Lower lobe of right lung (tissue), 2 donors: Measurements from ENCODE around the gene SLC7A1. TPM values are rescaled to one million over a fixed set of nuclear protein-coding genes. Genes with fewer than 3 reads are reported as not detected.

Experiments
- ATAC-seq, 2 donors: fragments of 200-7000 bp; cut with Tn5 transposase; one replicate each; pipeline ENCODE4 v1.9.1; 2020 to 2022; ENCODE audit warnings: mild to moderate bottlenecking in 2 of 2, moderate library complexity in 2 of 2
- DNase-seq: peaks from one replicate; pipeline ENCODE4 v3.0.0-alpha.2; 2020
- H3K27ac ChIP-seq: fragments of 200-600 bp; one replicate; pipeline ENCODE4 v1.8.0; 2022
- H3K27me3 ChIP-seq: fragments of 200-600 bp; one replicate; pipeline ENCODE4 v1.8.0; 2022; ENCODE audit warnings: low read depth
- H3K36me3 ChIP-seq: fragments of 200-600 bp; one replicate; pipeline ENCODE4 v1.8.0; 2022; ENCODE audit warnings: mild to moderate bottlenecking
- H3K4me1 ChIP-seq: fragments of 200-600 bp; one replicate; pipeline ENCODE4 v1.8.0; 2022
- H3K4me3 ChIP-seq: fragments of 200-600 bp; one replicate; pipeline ENCODE4 v1.8.0; 2022; ENCODE audit warnings: mild to moderate bottlenecking
- H3K9me3 ChIP-seq: fragments of 200-600 bp; one replicate; pipeline ENCODE4 v1.8.0; 2022
- CTCF ChIP-seq: fragments of 200-600 bp; IDR thresholded peaks from one replicate; pipeline ENCODE4 v1.8.0; 2022; ENCODE audit warnings: antibody characterized with exemption, mild to moderate bottlenecking
- intact Hi-C: fragments of 100-400 bp; cut with DNase I; formaldehyde crosslinking; loops from one replicate; pipeline ENCODE4 v1.11.0; 2022
- total RNA-seq: library from RNA; stranded (reverse); fragmentation: NEBNext Ultra II Directional; extraction: Animal tissue kit (Norgen Biotek cat#: 25700); gene quantifications from one replicate; pipeline ENCODE4 v1.2.1, GENCODE V29; 2021
- donor health status: DM: no; HTN: yes; CAD: no; lungs with severe emphysema.

The SLC7A1 gene
- total RNA-seq, 1 donor from 2014 or later: 19.2 TPM

DNA sequence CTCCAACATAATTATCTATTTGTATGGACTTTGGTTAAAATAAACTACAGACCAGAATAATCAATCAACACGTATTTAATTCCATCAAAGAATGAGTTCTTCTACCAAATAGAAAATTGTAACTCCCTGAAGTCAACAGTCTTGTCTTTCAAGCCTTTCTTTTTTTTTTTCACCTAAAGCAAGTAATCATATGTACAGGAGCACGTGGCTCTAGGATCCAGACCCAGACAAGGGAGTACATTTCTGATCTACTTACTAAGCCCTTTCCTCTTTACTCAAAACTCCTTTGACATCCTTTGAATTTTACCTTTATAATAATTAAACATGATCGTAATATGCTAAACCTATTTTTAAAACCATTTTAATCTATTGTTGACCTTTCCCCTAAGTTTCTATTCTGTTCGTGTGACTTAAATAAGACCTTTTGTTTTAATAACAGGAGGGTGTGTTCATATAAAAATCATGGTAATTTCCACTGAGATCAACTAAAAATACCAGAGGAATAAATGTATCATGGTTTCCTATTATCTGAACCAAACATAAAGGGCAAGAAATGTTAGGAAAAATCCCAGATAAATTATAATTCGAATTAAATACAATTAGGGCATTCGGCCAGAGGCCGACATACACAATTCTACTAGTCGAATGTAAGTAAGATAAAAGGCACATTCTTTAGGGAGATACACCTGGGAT, 1.7 kb downstream of the SLC7A1 start:
- Histone ChIP-seq H3K4me3 (peak overlapping the region; percentile 68), H3K4me1 (peaks cover 10% of the 10 kb centered on the region), H3K27me3 (peaks cover 7% of the 10 kb centered on the region), H3K36me3 (no peaks in the 10 kb centered on the region), H3K27ac (no peak overlapping the region), H3K9me3 (no peaks in the 10 kb centered on the region)
- TF ChIP-seq CTCF: no peak
- no peak for DNase-seq
- no peak for ATAC-seq
- intact Hi-C loops: no loop called here

- no peak overlapping the region for H3K27ac ChIP-seq
Observed at GRCh38 chr13:29591310-29591709, 4.2 kb downstream of the SLC7A1 start.

GRCh38 chr13:29589967-29590366, 5.5 kb downstream of the SLC7A1 start:
- no peak overlapping the region for H3K27ac ChIP-seq

More at GRCh38 chr13:29591310-29591709, 4.2 kb downstream of the SLC7A1 start:
- no peak for TF ChIP-seq CTCF
- H3K9me3 ChIP-seq: no peaks in the 10 kb centered on the region
- no peak overlapping the region for H3K4me3 ChIP-seq
- H3K27me3 ChIP-seq: no peaks in the 10 kb centered on the region
- no peak for DNase-seq
- no peaks in the 10 kb centered on the region for H3K36me3 ChIP-seq
- intact Hi-C loops: no loop called here
- no peak for ATAC-seq
- H3K4me1 ChIP-seq: peaks cover 10% of the 10 kb centered on the region

GRCh38 chr13:29589234-29589633, 6.3 kb downstream of the SLC7A1 start:
- ATAC-seq (no peak), DNase-seq (no peak)
- Histone ChIP-seq H3K9me3 (no peaks in the 10 kb centered on the region), H3K27ac (no peak overlapping the region), H3K4me1 (peaks cover 3% of the 10 kb centered on the region), H3K36me3 (no peaks in the 10 kb centered on the region), H3K27me3 (no peaks in the 10 kb centered on the region), H3K4me3 (no peak overlapping the region)
- intact Hi-C loops: no loop called here
- no peak for TF ChIP-seq CTCF

More at GRCh38 chr13:29589967-29590366, 5.5 kb downstream of the SLC7A1 start:
- ATAC-seq (no peak), DNase-seq (no peak)
- no peak for TF ChIP-seq CTCF
- Histone ChIP-seq H3K9me3 (no peaks in the 10 kb centered on the region), H3K4me1 (peaks cover 5% of the 10 kb centered on the region), H3K36me3 (no peaks in the 10 kb centered on the region), H3K27me3 (no peaks in the 10 kb centered on the region), H3K4me3 (no peak overlapping the region)
- intact Hi-C loops: no loop called here

DNA sequence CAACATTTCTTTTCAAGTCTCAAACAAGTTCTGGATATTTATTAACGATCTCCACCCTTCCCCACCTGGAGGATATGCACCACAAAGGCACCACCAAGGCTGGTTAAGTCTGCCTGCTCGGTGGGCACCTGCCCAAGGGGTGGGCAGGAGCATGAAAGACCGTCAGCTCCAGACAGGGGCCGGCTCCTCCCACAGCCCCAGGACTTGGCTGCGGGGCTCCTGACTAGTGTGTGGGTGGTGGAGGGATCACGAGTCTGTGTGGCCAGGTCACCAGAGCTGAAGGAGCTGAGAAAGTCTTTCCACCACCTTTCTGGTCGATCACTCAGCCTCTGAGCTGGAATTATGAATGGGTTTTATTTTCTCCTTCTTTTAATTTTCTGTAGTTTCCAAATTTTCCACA, 7.8 kb downstream of the SLC7A1 start:
- no peak overlapping the region for H3K4me3 ChIP-seq
- no peaks in the 10 kb centered on the region for H3K36me3 ChIP-seq
- ATAC-seq: no peak
- no peaks in the 10 kb centered on the region for H3K27me3 ChIP-seq
- TF ChIP-seq CTCF: no peak
- H3K9me3 ChIP-seq: no peaks in the 10 kb centered on the region
- DNase-seq: no peak
- intact Hi-C loops: no loop called here
- H3K4me1 ChIP-seq: no peaks in the 10 kb centered on the region
- H3K27ac ChIP-seq: no peak overlapping the region
